Activated B cell treated with CpG ODN at 0.5 μM for 24 hours (primary cell): Measurements from ENCODE around the gene ARHGAP32. TPM values are rescaled to one million over a fixed set of nuclear protein-coding genes. Genes with fewer than 3 reads are reported as not detected.
"Not testable (repeated sequence)": the region's sequence is repeated elsewhere in the genome, so short reads cannot be mapped to it uniquely, and the experiment has no call there.

Source experiments
- ATAC-seq: fragments of 200-7000 bp; cut with Tn5 transposase; one replicate; pipeline ENCODE4 v1.10.0; 2021; ENCODE audit warnings: low read depth, mild to moderate bottlenecking, moderate library complexity
- CTCF ChIA-PET: fragments of 350-600 bp; sonication (Branson Sonifier 250); formaldehyde crosslinking; loops from one replicate; lab custom pipeline; 2021; ENCODE audit warnings: antibody characterized with exemption; lab: Charles Lee
- POLR2A ChIA-PET: fragments of 350-600 bp; sonication (Branson Sonifier 250); formaldehyde crosslinking; loops from one replicate; lab custom pipeline; 2021; ENCODE audit warnings: antibody characterized with exemption; lab: Charles Lee
- DNase-seq: peaks from one replicate; pipeline ENCODE4 v3.0.0; 2022
- H3K27ac Mint-ChIP-seq: one replicate; pipeline ENCODE4 v1.8.0; 2020; ENCODE audit warnings: mixed read lengths
- H3K27me3 Mint-ChIP-seq: one replicate; pipeline ENCODE4 v1.8.0; 2021; ENCODE audit warnings: mixed read lengths
- H3K36me3 Mint-ChIP-seq: one replicate; pipeline ENCODE4 v1.8.0; 2021; ENCODE audit warnings: low read depth, mixed read lengths
- H3K4me1 Mint-ChIP-seq: one replicate; pipeline ENCODE4 v1.8.0; 2021; ENCODE audit warnings: mixed read lengths
- H3K4me3 Mint-ChIP-seq: one replicate; pipeline ENCODE4 v1.8.0; 2020; ENCODE audit warnings: mild to moderate bottlenecking, mixed read lengths
- H3K9me3 Mint-ChIP-seq: one replicate; pipeline ENCODE4 v1.8.0; 2020; ENCODE audit warnings: mixed read lengths
- intact Hi-C: fragments of 100-400 bp; cut with micrococcal nuclease; formaldehyde crosslinking; loops from one replicate; pipeline ENCODE4 v1.15.1; 2024
- total RNA-seq: library from RNA; stranded (reverse); gene quantifications from 2 replicates; pipeline ENCODE4 v1.2.3, GENCODE V29; 2022
- TF ChIP-seq, protein P1 (sequence below): fragments of 200-600 bp; IDR thresholded peaks from one replicate; pipeline ENCODE4 v1.8.0; 2022; ENCODE audit warnings: antibody characterized with exemption, mild to moderate bottlenecking

Gene ARHGAP32
- total RNA-seq, 1 donor from 2014 or later: 6.0 TPM

DNA sequence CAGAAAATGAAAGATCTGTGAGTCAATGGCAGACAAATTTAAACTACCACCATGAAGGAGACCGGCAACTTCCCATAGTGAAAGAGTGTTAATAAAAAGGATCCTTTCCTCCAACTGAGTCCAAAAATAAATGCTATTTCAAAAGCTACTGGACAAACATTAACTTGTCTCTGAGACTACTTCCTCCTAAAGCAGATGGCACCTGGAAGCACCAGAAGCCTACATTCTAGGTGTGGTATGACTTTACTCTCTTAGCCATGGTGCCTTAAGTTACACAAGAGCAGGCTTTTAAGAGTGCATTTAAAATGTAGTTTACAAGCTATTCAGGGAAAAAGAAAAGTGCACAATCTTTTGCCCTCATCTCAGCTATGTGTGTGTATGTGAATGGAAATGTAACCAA lies 2.5 kb downstream of the ARHGAP32 start:
- TF ChIP-seq, protein P1, sequence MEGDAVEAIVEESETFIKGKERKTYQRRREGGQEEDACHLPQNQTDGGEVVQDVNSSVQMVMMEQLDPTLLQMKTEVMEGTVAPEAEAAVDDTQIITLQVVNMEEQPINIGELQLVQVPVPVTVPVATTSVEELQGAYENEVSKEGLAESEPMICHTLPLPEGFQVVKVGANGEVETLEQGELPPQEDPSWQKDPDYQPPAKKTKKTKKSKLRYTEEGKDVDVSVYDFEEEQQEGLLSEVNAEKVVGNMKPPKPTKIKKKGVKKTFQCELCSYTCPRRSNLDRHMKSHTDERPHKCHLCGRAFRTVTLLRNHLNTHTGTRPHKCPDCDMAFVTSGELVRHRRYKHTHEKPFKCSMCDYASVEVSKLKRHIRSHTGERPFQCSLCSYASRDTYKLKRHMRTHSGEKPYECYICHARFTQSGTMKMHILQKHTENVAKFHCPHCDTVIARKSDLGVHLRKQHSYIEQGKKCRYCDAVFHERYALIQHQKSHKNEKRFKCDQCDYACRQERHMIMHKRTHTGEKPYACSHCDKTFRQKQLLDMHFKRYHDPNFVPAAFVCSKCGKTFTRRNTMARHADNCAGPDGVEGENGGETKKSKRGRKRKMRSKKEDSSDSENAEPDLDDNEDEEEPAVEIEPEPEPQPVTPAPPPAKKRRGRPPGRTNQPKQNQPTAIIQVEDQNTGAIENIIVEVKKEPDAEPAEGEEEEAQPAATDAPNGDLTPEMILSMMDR: no peak
- Mint-ChIP-seq H3K9me3 (peaks cover 8% of the 10 kb centered on the region), H3K4me1 (no peaks in the 10 kb centered on the region), H3K4me3 (no peak overlapping the region), H3K27me3 (no peaks in the 10 kb centered on the region), H3K36me3 (no peaks in the 10 kb centered on the region), H3K27ac (no peak overlapping the region)
- intact Hi-C loops: no loop called here
- POLR2A ChIA-PET: no interaction called here
- DNase-seq (no peak), ATAC-seq (no peak)
- CTCF ChIA-PET: no interaction called here

DNA sequence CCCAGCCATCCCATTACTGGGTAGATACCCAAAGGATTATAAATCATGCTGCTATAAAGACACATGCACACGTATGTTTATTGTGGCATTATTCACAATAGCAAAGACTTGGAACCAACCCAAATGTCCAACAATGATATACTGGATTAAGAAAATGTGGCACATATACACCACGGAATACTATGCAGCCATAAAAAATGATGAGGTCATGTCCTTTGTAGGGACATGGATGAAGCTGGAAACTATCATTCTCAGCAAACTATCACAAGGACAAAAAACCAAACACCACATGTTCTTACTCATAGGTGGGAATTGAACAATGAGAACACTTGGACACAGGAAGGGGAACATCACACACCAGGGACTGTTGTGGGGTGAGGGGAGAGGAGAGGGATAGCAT lies 7.0 kb downstream of the ARHGAP32 start:
- POLR2A ChIA-PET, H3K36me3 Mint-ChIP-seq, intact Hi-C loops, ATAC-seq, H3K9me3 Mint-ChIP-seq, DNase-seq, H3K27me3 Mint-ChIP-seq, H3K4me1 Mint-ChIP-seq, H3K27ac Mint-ChIP-seq, CTCF ChIA-PET, H3K4me3 Mint-ChIP-seq: not testable (repeated sequence)

DNA sequence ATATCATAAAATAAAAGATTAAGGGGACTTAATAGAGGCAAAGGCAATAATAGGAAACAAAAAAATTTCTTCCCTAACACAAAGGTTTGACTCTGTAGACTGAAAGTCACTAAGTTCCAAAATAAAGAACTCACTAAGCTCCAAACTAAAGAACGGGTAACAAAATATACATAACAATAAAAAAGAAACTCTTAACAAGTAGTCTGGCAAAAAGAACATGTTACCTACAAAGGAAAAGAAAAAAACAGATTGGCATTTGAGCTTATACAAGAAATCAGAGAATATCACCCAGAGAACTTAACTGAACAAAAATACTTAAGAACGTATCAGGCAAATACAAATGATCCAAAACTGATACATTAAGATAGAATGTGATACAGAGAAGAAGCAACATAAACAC lies 7.5 kb downstream of the ARHGAP32 start:
- H3K9me3 Mint-ChIP-seq: peaks cover 9% of the 10 kb centered on the region
- DNase-seq (no peak), ATAC-seq (no peak)
- POLR2A ChIA-PET: no interaction called here
- intact Hi-C loops: no loop called here
- TF ChIP-seq, protein P1: no peak
- H3K27me3 Mint-ChIP-seq: no peaks in the 10 kb centered on the region
- no peak overlapping the region for H3K27ac Mint-ChIP-seq
- no peaks in the 10 kb centered on the region for H3K36me3 Mint-ChIP-seq
- no peak overlapping the region for H3K4me3 Mint-ChIP-seq
- no peaks in the 10 kb centered on the region for H3K4me1 Mint-ChIP-seq
- CTCF ChIA-PET: no interaction called here

DNA sequence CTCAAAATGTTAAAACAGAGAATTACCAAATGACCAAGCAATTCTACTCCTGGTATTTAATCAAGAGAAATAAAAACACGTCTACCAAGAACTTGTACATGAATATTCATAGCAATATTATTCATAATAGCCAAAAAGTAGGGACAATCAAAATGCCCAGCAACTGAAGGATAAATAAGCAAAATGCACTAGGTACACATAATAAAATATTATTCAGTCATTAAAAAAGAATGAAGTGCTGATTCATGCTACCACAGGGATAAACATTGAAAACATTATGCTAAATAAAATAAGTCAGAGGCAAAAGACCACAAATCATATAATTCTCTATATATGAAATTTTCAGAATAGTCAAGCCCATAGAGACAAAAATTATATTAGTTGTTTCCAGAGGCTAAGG lies 24.8 kb downstream of the ARHGAP32 start:
- peaks cover 11% of the 10 kb centered on the region for H3K36me3 Mint-ChIP-seq
- POLR2A ChIA-PET: no interaction called here
- intact Hi-C loops: no loop called here
- no peak overlapping the region for H3K27ac Mint-ChIP-seq
- DNase-seq: no peak
- TF ChIP-seq, protein P1: no peak
- no peak for ATAC-seq
- H3K27me3 Mint-ChIP-seq: no peaks in the 10 kb centered on the region
- no peak overlapping the region for H3K4me3 Mint-ChIP-seq
- peaks cover 3% of the 10 kb centered on the region for H3K4me1 Mint-ChIP-seq
- CTCF ChIA-PET: no interaction called here
- H3K9me3 Mint-ChIP-seq: peaks cover 30% of the 10 kb centered on the region

DNA sequence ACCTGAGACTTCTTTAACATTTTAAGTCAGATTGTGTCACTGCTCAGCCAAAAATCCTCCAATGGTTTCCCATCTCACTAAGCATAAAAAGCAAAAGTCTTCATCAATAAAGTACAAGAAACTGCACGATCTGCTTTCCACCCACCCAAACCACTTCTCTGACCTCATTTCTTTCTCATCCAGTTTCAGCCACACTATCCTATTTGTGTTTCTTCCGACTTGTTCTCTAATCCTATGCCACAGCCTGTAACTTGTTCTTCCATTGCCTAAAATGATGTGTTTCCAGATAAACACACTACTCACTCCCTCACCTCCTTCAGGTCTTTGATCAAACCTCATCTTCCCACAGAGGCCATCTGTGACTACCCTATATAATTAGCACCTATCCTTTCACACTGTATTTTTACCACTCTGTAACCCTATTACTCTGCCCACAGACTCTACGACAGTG lies 28.4 kb downstream of the ARHGAP32 start:
- CTCF ChIA-PET: no interaction called here
- POLR2A ChIA-PET: no interaction called here
- Mint-ChIP-seq H3K4me1 (no peaks in the 10 kb centered on the region), H3K9me3 (peaks cover 18% of the 10 kb centered on the region), H3K36me3 (peaks cover 17% of the 10 kb centered on the region), H3K4me3 (no peak overlapping the region), H3K27me3 (no peaks in the 10 kb centered on the region), H3K27ac (no peak overlapping the region)
- DNase-seq (no peak), ATAC-seq (no peak)
- TF ChIP-seq, protein P1: no peak
- intact Hi-C loops: no loop called here

DNA sequence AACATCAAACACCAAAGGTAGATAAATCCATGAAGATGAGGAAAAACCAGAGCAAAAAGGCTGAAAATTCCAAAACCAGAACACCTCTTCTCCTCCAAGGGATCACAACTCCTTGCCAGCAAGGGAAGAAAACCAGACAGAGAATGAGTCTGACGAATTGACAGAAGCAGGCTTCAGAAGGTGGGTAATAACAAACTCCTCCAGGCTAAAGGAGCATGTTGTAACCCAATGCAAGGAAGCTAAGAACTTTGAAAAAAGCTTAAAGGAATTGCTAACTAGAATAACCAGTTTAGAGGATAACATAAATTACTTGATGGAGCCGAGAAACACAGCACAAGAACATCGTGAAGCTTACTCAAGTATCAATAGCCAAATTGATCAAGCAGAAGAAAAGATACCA lies 35.0 kb downstream of the ARHGAP32 start:
- POLR2A ChIA-PET, intact Hi-C loops, H3K9me3 Mint-ChIP-seq, ATAC-seq, H3K4me3 Mint-ChIP-seq, H3K27ac Mint-ChIP-seq, H3K4me1 Mint-ChIP-seq, DNase-seq, H3K27me3 Mint-ChIP-seq, CTCF ChIA-PET: not testable (repeated sequence)
- peaks cover 23% of the 10 kb centered on the region for H3K36me3 Mint-ChIP-seq
